Superior temporal gyrus (tissue), 1 donor: ENCODE results near the gene KCNN3.

Source experiments
- DNase-seq: peaks from one replicate; pipeline ENCODE4 v3.0.0-alpha.2; 2016; ENCODE audit errors: extremely low spot score

Gene KCNN3

GRCh38 chr1:154841384-154841783, 28.7 kb downstream of the KCNN3 start:
- DNase-seq, result no peak

- no peak for DNase-seq
These were observed 29.6 kb downstream of the KCNN3 start for GRCh38 chr1:154840269-154841176.

GRCh38 chr1:154839691-154840090, 30.4 kb downstream of the KCNN3 start:
- no peak for DNase-seq

GRCh38 chr1:154838988-154839387, 31.1 kb downstream of the KCNN3 start:
- DNase-seq, result no peak

- DNase-seq, result no peak
These were observed 31.6 kb downstream of the KCNN3 start for GRCh38 chr1:154838461-154838860.

- DNase-seq, result no peak
These were observed 32.4 kb downstream of the KCNN3 start for GRCh38 chr1:154837672-154838171.

- no peak for DNase-seq
These were observed 32.9 kb downstream of the KCNN3 start for GRCh38 chr1:154837034-154837671.

- DNase-seq, result no peak
These were observed 34.4 kb downstream of the KCNN3 start for GRCh38 chr1:154835531-154836324.

- no peak for DNase-seq
These were observed 36.2 kb downstream of the KCNN3 start for GRCh38 chr1:154833841-154834240.

GRCh38 chr1:154833209-154833608, 36.9 kb downstream of the KCNN3 start:
- no peak for DNase-seq

GRCh38 chr1:154832384-154832783, 37.7 kb downstream of the KCNN3 start:
- no peak for DNase-seq

- DNase-seq, result no peak
These were observed 38.6 kb downstream of the KCNN3 start for GRCh38 chr1:154831462-154831861.

- DNase-seq, result no peak
These were observed 41.0 kb downstream of the KCNN3 start for GRCh38 chr1:154829062-154829461.

- no peak for DNase-seq
These were observed 45.7 kb downstream of the KCNN3 start for GRCh38 chr1:154824179-154825000.

- DNase-seq, result no peak
These were observed 47.4 kb downstream of the KCNN3 start for GRCh38 chr1:154822717-154823116.

- no peak for DNase-seq
These were observed 47.8 kb downstream of the KCNN3 start for GRCh38 chr1:154822233-154822632.

- no peak for DNase-seq
These were observed 49.0 kb downstream of the KCNN3 start for GRCh38 chr1:154821083-154821482.

GRCh38 chr1:154820646-154821045, 49.4 kb downstream of the KCNN3 start:
- DNase-seq, result no peak

GRCh38 chr1:154819628-154820590, 50.2 kb downstream of the KCNN3 start:
- no peak for DNase-seq

GRCh38 chr1:154818911-154819310, 51.2 kb downstream of the KCNN3 start:
- no peak for DNase-seq
